Fibroblast of skin of abdomen (primary cell): Measurements from ENCODE around the gene ARHGEF28.
A peak's percentile ranks its signal among the peaks of the same experiment; 100 is the strongest.

ENCODE experiments used
- DNase-seq: peaks from one replicate; pipeline ENCODE4 v3.0.0-alpha.2; 2013

The ARHGEF28 gene

GRCh38 chr5:73946919-73947602, 321.1 kb downstream of the ARHGEF28 start:
- DNase-seq: no peak

GRCh38 chr5:73947906-73948640, 322.1 kb downstream of the ARHGEF28 start:
- peak; percentile 82 for DNase-seq

DNA sequence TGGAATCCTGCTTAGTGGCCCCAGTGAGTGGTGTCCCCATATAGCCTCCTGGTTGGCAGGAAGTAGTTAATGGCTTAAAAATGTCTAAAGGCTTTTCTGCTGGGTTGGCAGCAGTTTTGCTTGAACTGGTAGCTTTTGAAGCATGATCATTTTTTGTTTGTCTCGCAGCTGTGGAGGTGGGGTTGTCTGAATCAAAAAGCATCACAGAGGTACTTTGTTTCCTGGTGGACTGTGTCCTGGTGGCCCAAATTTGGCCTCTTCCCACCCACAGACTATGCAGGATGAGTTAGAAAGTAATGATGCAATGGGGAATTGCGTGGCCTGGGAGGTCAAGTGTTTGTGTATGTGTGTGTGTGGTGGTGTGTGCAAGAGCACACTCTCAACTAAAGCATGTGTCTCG, 322.7 kb downstream of the ARHGEF28 start:
- DNase-seq: peak; percentile 42

DNA sequence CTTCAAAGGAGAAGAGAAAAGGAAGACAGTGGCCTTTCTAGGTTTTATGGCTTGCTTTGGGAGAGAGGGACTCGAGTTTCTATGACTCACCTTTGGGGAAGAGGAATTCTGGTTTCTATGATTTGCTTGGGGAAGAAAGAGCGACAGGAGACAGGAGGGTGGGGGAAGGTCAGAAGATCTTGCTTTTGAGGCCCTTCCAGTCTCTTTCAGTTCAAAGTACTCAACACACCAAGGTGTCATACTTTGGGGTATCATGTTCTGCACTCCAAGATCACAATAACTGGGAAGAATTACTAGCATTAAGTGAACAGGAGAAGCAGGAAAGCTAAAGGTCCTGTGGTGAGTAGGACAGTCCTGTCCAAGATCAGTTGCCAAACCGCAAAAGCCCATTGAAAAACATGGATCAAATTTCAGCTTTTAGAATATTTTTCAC, 324.5 kb downstream of the ARHGEF28 start:
- DNase-seq: peak; percentile 55

- no peak for DNase-seq
Measured at GRCh38 chr5:73950912-73951430, 325.0 kb downstream of the ARHGEF28 start.

DNA sequence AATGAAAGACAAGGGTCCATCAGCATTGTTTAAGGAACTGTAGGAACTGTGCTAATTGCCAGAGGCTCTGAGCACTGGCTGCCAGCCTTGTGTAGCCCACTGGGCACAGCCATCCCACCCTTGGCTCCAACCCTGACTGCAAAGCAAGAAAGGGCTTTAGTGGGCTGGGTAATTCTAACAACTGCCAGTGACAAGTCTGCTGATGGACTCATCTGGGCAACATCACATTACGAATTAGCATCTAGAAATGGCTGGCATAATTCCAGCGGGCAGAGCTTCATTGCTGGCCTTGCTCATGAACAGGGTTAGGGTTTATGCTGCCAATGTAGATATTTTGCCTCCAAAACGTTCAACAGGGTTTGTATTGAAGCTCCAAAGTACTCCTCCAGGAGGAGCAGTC, 326.9 kb downstream of the ARHGEF28 start:
- DNase-seq: no peak

GRCh38 chr5:73954381-73954780, 328.4 kb downstream of the ARHGEF28 start:
- no peak for DNase-seq

- no peak for DNase-seq
Measured at GRCh38 chr5:73955271-73955846, 329.4 kb downstream of the ARHGEF28 start.

DNA sequence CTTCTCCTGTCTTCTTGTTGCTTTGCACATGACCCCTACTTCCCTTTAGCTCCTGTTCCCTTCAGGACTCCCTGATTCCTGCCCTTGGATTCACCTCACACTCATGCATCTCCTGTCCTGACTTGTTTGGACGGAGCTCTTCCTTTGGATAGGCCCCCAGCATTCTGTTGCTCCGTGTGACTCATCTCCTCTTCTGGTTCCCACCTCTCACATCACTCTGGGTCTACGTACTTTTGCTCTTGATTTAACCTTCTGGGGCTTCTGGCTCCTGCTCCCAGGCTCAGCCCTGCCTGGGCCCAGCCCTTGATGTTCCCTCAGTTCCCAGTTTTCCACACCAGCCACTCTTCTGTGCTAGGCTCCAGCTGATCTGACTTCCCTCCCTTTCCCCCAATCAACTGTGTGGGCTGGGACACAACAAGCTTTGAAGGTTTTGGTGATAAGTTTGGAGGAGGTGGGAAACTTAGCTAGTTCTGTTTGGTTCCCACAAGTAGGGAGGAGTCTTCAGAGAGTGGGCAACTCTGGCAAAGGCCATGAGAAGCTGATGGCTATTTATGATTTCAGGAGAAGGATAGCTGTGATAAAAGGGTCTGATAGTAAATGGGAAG, 331.5 kb downstream of the ARHGEF28 start:
- DNase-seq: no peak

DNA sequence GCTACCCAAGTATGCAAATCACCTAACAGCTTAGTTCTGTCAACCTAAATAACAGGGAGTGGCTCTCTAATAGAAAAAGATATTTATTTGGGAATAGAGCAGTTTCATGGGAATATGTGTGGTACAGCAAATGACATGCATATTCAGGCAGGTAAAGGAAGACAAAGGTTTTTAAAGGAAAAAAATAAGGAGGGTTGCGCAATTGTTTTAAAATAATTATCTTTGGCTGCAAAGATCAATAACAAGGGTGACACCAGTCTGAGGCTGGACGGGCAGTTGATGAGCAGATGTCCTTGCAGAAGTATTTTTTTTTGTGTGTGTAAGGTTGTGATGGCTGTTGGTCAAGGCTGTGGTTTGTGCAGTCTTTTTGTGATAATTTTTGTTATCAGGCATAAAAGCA, 332.0 kb downstream of the ARHGEF28 start:
- DNase-seq: no peak

DNA sequence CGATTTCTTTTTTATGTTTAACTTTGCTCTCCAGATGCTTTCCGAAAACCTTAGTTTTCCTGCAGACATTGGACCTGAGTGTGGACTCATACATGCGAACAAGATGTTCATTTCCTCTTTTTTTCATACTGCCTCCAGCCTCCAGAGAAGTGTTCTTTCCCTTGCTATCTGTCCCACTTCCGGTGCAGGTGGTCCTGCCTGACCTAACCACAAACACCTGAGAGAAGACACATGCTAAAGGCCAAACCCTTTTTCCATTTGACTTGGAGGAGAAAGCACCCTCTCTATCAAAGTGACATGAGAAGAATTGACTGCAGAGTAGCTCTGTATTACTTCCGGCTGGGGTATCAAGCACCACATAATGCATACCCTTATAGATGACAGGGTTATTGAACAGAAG, 334.0 kb downstream of the ARHGEF28 start:
- no peak for DNase-seq

DNA sequence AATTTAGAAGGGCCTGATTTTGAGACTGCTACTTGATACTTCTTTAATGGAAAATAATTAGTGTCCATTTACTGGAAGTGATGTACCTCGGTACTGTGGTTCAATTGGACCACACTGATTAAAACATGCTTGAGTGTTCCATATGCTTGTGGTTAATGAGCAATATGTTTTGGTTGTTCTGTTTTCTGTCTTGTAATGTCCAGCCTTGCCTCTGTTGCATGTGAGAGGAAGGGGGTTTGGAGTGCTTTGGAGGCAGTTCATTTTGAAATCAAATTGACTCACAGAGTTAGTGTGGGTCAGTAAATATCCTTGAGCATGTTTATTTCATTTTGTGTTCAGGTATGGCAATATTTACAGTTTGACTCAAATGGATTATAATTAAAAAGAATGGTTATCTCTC, 334.4 kb downstream of the ARHGEF28 start:
- DNase-seq: no peak

GRCh38 chr5:73962801-73963425, 336.9 kb downstream of the ARHGEF28 start:
- DNase-seq: peak; percentile 80

- no peak for DNase-seq
Measured at GRCh38 chr5:73964352-73964865, 338.4 kb downstream of the ARHGEF28 start.

DNA sequence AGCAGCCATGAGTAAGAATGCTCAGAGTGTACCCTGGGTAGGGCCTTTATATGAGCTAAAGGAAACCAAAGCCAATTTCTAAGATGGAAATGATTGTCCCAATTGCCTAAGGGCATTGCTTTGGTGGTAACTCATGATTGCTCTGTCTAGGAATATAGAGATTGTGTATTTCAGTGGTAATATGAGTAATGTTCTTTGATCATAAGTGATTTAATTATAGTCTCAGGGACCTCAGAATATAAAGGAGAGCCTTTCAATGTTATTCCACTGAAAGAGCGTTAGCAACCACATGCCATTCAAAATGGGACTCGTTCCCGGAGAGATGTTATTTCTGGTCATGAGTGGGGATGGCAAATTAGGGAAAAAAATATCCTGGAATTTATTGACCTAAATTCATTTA, 340.5 kb downstream of the ARHGEF28 start:
- no peak for DNase-seq

- DNase-seq: no peak
Measured at GRCh38 chr5:73967347-73967746, 341.4 kb downstream of the ARHGEF28 start.

DNA sequence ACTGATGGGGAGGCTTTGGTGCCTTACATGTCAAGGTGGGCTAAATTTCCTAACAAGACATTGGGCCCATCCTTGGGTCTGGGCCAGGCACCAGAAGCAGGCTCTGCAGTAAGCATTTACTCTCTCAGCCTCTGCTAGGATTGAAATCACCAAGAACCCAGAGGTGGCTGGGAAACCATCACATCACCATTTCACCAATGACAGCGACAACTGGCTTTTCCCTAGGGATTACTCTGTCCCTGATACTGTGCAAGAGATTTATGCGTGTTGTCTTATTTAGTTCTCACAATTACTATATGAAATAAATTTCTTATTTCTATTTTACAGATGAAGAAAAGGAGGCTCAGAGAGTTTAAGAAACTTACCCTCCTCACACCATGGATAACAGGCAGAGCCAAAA, 342.2 kb downstream of the ARHGEF28 start:
- DNase-seq: no peak

DNA sequence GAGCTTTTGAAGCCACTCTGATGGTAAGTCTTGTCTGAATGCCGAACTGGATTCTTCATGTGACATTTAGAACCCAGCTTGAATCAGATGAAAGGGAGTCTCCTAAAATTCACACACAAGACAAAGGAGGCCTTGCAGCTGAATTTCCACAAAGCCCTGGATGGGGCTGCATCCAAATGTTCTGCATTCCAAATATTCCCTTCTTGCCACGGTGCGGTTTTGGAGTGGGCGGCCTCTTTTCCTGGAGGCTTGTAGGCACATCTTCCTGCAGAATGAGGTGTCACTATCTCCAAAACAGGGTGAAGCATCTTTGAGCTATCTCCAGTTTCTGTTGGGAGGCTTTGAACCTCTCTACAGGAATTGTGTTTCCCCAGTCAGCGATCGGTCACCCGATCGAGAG, 342.7 kb downstream of the ARHGEF28 start:
- peak; percentile 60 for DNase-seq

DNA sequence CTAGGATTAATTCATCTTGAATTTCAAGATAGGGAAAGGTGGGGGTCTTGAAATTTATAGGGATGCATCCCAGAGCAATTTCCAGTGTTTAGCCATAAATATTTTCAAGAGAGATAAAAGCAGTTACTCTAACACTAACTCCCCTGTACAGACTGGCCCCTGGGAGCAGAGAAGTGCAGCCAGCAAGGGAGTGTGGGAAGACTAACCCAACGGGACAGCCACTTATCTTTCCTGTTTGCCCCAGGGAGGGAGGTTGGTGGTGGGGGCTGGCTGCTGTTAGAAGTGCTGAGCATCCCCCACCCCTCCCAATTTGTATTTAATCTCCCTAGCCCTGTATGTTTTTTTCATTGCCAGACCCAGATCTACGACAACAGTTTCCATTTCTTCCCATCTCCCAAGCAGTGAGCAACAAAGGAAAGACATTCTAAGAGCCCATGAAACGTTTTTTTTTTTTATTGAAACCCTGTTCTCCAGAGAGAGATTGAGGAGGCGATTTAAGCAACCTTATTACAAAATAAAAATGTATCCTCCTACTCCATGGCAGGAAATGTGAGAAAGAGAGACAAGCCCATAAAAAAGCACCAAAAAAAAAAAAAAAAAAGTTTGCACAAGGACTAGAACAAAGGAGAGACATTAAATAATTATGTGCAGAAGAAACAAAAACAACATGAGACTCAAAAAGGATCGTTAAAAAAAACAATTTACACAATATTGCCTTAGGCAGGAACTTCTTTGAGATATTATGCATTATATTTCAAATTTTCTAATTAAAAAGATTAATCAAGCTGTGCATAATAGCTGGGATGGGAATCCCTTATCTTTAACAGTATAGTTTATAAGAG, 343.4 kb downstream of the ARHGEF28 start:
- no peak for DNase-seq

GRCh38 chr5:73971326-73971725, 345.3 kb downstream of the ARHGEF28 start:
- no peak for DNase-seq

DNA sequence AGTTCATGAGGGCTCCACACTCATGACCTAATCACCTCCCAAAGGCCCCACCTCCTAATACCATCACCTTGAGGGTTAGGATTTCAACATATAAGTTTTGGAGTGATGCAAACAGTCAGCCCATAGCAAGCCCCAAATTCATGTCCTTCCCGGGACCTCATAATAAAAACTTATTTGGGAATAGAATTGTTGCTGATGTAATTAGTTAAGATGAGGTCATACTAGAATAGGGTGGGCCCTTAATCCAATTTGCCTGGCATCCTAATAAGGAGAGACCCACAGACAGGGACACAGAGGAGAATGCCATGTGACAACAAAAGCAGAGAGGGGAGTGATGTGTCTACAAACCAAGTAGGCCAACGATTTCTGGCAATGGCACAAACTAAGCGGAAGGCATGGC, 347.1 kb downstream of the ARHGEF28 start:
- DNase-seq: no peak
